Fibroblast of the aortic adventitia (primary cell): Measurements from ENCODE around the gene FBXO8. TPM values are rescaled to one million over a fixed set of nuclear protein-coding genes. Genes with fewer than 3 reads are reported as not detected.
A peak's percentile ranks its signal among the peaks of the same experiment; 100 is the strongest.

Experiments
- DNase-seq: peaks from one replicate; pipeline ENCODE4 v3.0.0-alpha.2; 2010; ENCODE audit warnings: low read depth
- H3K4me3 ChIP-seq: 2 replicates; pipeline ENCODE4 v1.5.1; 2011; ENCODE audit warnings: low read depth, mild to moderate bottlenecking, control low read depth, low read length, moderate library complexity
- total RNA-seq: library from RNA; depleted of rRNA; stranded (reverse); fragments of >200 nt; gene quantifications from 2 replicates; pipeline ENCODE4 v1.2.3, GENCODE V29; 2012; ENCODE audit warnings: low replicate concordance
- TF ChIP-seq, protein P1 (sequence below): IDR thresholded peaks from 2 replicates; pipeline ENCODE4 v1.5.1; 2011; ENCODE audit warnings: mild to moderate bottlenecking, low read length, control low read depth, inconsistent platforms; ENCODE audit not compliant: insufficient read depth

The FBXO8 gene
- total RNA-seq, 1 donor, result 39.1 TPM

- DNase-seq, result peak; percentile 56
- TF ChIP-seq, protein P1, sequence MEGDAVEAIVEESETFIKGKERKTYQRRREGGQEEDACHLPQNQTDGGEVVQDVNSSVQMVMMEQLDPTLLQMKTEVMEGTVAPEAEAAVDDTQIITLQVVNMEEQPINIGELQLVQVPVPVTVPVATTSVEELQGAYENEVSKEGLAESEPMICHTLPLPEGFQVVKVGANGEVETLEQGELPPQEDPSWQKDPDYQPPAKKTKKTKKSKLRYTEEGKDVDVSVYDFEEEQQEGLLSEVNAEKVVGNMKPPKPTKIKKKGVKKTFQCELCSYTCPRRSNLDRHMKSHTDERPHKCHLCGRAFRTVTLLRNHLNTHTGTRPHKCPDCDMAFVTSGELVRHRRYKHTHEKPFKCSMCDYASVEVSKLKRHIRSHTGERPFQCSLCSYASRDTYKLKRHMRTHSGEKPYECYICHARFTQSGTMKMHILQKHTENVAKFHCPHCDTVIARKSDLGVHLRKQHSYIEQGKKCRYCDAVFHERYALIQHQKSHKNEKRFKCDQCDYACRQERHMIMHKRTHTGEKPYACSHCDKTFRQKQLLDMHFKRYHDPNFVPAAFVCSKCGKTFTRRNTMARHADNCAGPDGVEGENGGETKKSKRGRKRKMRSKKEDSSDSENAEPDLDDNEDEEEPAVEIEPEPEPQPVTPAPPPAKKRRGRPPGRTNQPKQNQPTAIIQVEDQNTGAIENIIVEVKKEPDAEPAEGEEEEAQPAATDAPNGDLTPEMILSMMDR, result peak; percentile 75
- no peak overlapping the region for H3K4me3 ChIP-seq
Measured at GRCh38 chr4:174222266-174222872, 61.1 kb downstream of the FBXO8 start.

DNA sequence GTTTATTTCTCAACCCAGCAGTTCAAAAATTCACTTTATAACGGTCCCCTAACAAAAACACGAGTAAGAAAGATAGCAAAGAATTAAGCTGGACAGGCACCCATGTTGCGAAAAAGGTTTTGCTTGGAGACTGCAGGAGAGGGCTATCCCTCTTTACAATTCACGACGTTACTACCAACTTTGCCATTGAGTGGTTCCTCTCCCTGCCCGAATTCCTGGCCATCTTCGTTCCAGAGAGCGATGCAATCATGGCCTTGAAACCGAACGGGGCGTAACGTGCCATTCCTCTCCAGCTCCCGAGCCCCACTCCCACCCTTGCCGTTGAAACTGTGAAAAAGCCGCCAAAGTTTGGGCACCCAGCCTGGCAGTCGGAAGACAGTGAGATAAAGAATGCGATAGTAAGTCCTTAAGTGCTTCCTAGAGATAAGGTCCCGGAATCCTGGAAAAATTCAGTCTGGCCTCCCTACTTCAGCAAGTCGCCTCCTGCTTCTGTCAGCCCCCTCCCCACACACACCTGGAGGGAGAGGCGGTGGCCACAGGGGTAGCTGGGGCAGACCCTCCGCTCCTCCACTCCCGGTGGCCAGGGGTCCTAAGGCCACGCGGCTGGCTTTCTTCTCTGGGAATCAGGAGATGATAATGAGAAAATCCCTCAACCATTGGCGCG, 65.2 kb downstream of the FBXO8 start:
- DNase-seq, result peak; percentile 60
- TF ChIP-seq, protein P1, result no peak
- H3K4me3 ChIP-seq, result peak overlapping the region; percentile 59

DNA sequence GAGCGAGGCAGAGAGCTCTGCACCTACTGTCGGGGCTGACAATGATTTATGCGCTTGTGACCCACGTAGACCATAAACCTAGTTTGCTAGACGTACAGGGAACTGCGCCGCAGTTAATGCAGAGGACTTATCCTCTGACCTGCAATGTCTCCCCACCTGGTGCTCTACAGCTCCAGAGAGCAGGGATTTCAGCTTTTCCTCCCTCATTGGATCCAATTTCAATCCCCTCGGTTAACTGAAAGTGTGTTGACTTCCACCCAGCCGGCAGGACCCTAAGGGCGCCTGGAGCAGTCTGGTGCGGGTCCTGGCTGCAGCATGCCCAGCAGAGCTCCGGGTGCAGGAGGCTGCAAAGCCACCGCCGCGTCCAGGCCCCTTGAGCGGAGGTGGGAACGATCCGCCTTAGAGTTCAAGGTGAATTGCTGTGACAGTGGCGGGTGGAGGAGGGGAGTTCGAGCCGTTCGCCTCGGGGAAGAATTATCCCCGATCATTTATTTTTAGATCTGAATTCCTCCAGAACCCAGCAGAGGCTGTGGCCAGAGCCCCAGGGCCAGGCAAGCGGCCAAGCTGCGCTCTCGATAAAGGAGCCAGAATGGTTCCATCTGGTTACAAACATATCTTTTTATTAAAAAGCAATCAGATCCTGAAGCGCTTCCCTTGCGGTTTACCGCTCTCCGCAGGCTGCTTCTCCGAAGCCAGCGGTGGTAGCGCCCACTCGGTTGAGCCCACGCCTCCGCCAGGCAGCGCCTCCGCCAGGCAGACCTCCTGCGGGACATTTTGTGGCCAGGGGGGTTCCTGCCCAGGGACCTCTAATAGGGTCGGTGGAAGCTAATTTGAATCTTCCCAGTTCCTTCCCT, 66.0 kb downstream of the FBXO8 start:
- peak; percentile 90 for DNase-seq
- TF ChIP-seq, protein P1, result no peak
- H3K4me3 ChIP-seq, result peak overlapping the region; percentile 59

DNA sequence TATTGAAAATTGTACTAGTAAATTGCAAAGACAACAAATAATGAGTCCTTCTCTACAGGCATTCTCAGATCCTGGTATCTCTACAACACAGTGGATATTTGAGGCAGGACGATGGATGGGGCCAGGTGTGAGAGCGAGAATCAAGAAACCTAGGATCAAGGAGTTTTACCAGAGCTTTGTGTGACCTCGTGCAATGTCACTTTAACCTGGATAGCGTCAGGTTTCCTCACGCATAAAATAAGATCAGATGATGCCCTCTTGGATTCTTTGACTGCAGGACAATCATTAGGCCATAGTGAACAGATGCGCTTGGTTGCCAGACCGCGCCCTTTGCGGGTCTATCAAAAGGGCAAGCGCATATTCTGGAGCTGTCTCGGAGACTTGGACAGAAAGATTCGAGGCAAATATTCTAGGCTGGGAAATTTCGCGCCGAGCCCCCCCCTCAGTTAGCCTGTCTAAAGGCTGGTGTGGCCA, 66.6 kb downstream of the FBXO8 start:
- H3K4me3 ChIP-seq, result peak overlapping the region; percentile 59
- no peak for DNase-seq
- TF ChIP-seq, protein P1, result no peak

- TF ChIP-seq, protein P1, result no peak
- DNase-seq, result peak; percentile 51
Measured at GRCh38 chr4:174215961-174216680, 67.3 kb downstream of the FBXO8 start.

DNA sequence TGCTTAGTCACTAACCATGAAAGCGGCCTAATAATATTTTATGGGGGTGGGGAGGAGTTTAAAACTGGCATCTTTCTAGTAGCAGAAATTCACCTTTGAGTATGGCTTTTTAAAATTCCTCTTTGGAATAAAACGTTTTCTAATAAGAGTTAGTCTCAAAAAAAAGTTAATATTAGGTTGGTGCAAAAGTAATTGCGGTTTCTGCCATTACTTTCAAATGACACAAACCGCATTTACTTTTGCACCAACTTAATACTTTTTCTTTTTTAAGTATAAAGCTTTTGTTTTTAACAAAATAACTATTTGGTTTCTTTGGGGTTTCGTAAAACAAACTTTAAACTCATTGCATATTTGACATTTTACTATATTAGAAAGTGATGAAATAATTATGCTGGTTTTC, 68.4 kb downstream of the FBXO8 start:
- DNase-seq, result no peak
- TF ChIP-seq, protein P1, result no peak

More at GRCh38 chr4:174215961-174216680, 67.3 kb downstream of the FBXO8 start:
- H3K4me3 ChIP-seq, result peak overlapping the region; percentile 13

More for the DNA sequence above, 68.4 kb downstream of the FBXO8 start:
- H3K4me3 ChIP-seq, result peak overlapping the region; percentile 62
